Stimulated activated CD8-positive, alpha-beta memory T cell treated with anti-CD3 and anti-CD28 coated beads, Interleukin-2, amount 100 ng/mL, for 1 hour (primary cell): ENCODE data around the gene RASA2.

Experiments used
- DNase-seq, 2 donors: peaks; one replicate each; pipeline ENCODE4 v3.0.0-alpha.2; 2020; ENCODE audit warnings: low read depth in 2 of 2

Gene RASA2

DNA sequence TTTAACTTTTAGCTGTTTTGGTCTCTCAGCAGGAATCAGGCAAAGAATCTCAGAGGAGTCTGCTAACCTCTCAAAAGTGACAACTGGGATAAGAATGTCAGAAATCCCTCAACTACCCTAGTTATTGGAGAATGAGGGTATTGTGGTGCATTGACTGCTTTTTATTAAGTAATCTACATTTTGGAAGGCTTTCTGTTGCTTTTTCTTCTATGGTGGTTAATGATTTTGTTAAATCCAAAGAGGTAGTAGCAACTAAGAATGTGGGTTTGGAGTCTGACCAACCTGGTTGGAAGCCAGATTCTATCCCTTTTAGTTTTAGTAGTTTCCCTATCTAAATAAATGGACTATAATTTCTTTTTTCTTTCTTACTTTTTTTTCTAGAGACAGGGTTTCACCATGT, 156.6 kb downstream of the RASA2 start:
- DNase-seq = no peak

- DNase-seq = no peak
Observed at GRCh38 chr3:141643796-141644195, 157.0 kb downstream of the RASA2 start.

- DNase-seq = peak; percentile 26 to 43
Observed at GRCh38 chr3:141644931-141645330, 158.1 kb downstream of the RASA2 start.

DNA sequence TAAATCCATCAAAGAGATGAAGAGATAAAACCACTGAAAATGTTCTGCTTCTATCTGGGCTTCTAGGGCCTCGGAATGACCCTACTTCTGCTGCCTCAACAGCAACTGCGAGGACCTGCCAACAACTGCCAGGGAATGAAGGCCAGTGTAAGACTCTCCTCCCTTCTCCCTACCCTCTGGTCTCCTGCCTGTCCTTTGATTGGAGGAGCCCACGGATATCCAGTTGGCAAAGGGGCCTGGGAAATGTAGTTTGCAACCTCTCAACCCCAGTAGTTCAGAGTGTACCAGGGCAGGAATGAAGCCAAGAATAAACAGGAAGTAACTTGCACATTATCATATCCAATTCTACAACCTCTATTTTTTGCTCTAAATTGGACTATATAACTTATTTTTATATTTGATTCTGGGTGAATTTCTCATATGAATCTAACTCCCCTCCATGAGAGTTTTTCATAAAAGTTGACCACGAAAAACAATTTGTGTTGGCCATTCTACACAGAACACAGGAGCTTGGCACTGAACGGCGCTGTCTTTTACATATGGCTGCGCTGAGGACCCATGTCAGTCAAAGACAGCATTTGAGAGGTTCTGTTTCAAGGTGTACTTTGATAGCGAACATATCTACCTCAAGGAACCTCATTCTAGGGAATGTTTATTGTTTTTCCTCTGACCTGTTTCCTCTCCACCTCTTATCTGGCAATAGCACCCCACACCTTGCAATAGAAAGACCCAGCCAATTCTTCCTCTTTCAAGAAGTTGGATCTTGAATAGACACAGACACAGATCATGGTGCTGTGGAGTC, 160.1 kb downstream of the RASA2 start:
- no peak for DNase-seq

- no peak for DNase-seq
Observed at GRCh38 chr3:141647562-141647915, 160.7 kb downstream of the RASA2 start.

- DNase-seq = no peak
Observed at GRCh38 chr3:141648055-141648910, 161.5 kb downstream of the RASA2 start.

DNA sequence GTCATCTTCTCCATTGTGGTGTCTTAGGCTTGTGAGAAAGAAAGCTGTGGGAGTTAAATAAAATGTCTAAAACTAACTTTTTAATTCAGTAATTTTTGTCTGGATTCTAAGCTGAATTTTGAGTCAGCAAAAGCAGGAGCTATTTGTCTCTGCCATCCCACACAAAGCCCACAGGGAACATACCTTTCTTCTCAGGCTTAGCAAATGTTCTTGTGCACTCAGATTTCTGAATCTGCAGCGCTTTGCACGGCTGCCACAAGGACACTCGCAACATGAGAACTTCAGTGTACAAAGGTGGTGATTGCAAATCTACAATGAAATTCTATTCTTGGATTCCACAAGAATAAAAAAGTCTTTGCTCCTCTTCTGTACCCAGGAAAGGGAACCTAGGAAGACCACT, 163.0 kb downstream of the RASA2 start:
- no peak for DNase-seq

GRCh38 chr3:141650783-141651182, 164.0 kb downstream of the RASA2 start:
- DNase-seq = no peak

GRCh38 chr3:141651409-141651808, 164.6 kb downstream of the RASA2 start:
- no peak for DNase-seq

GRCh38 chr3:141652349-141652748, 165.5 kb downstream of the RASA2 start:
- no peak for DNase-seq

GRCh38 chr3:141653847-141654246, 167.0 kb downstream of the RASA2 start:
- DNase-seq = no peak

- no peak for DNase-seq
Observed at GRCh38 chr3:141655801-141656200, 169.0 kb downstream of the RASA2 start.

- DNase-seq = no peak
Observed at GRCh38 chr3:141656771-141657170, 169.9 kb downstream of the RASA2 start.

DNA sequence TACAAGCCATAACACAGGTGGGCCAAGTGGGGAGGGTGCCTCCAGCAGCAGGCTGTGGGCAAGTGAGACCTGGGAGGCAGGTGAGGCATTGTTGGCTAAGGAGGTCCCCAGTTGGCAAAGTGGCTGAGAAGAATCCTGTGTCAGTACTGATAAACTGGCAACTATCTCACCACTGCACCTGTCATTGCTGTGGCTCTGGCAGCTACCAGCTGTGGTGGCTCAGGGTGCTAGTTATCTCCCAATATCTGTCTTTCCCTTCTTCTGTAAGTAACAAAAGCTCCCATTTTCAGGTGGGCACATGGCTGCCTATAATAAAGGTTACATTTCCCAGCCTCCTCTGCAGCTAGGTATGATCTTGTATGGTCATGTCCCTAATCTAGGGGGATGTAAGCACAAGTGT, 170.7 kb downstream of the RASA2 start:
- DNase-seq = no peak

- no peak for DNase-seq
Observed at GRCh38 chr3:141659821-141660613, 173.2 kb downstream of the RASA2 start.

GRCh38 chr3:141660614-141660947, 173.8 kb downstream of the RASA2 start:
- DNase-seq = no peak

GRCh38 chr3:141661229-141662196, 174.7 kb downstream of the RASA2 start:
- DNase-seq = no peak

- no peak for DNase-seq
Observed at GRCh38 chr3:141663993-141664392, 177.2 kb downstream of the RASA2 start.
